HepG2 (cell line): Measurements from ENCODE around the gene GNAI2. TPM values are rescaled to one million over a fixed set of nuclear protein-coding genes. Genes with fewer than 3 reads are reported as not detected.

Experiments
- E2F2 ChIP-seq: sonication (generic); formaldehyde crosslinking; IDR thresholded peaks from 2 replicates; pipeline ENCODE4 v1.4.0; 2020; ENCODE audit warnings: missing genetic modification reagents, borderline replicate concordance
- EEA1 ChIP-seq: sonication (generic); formaldehyde crosslinking; IDR thresholded peaks from 2 replicates; pipeline ENCODE4 v1.5.1; 2020; ENCODE audit warnings: mild to moderate bottlenecking, missing genetic modification reagents, borderline replicate concordance
- FUBP1 ChIP-seq: sonication (generic); formaldehyde crosslinking; IDR thresholded peaks from 2 replicates; pipeline ENCODE4 v1.5.1; 2020; ENCODE audit warnings: missing genetic modification reagents, mild to moderate bottlenecking, borderline replicate concordance
- IKZF5 ChIP-seq: IDR thresholded peaks from 2 replicates; pipeline ENCODE4 v1.6.1; 2018; ENCODE audit warnings: missing genetic modification reagents, mild to moderate bottlenecking, missing compliant biosample characterization
- ISX ChIP-seq: sonication (generic); formaldehyde crosslinking; conservative IDR thresholded peaks from 2 replicates; pipeline ENCODE4 v1.5.0; 2020; ENCODE audit warnings: missing genetic modification reagents
- POLR2G ChIP-seq: fragments of 200-400 bp; formaldehyde crosslinking; IDR thresholded peaks from 2 replicates; pipeline ENCODE4 v1.6.1; 2018; ENCODE audit warnings: mild to moderate bottlenecking, low read depth, low read length, moderate library complexity
- PRDM4 ChIP-seq: sonication (generic); formaldehyde crosslinking; IDR thresholded peaks from 2 replicates; pipeline ENCODE4 v1.9.0; 2021; ENCODE audit warnings: missing genetic modification reagents, borderline replicate concordance
- SATB2 ChIP-seq: sonication (generic); formaldehyde crosslinking; IDR thresholded peaks from 2 replicates; pipeline ENCODE4 v1.5.0; 2020; ENCODE audit warnings: missing genetic modification reagents
- ZBTB4 ChIP-seq: sonication (generic); formaldehyde crosslinking; IDR thresholded peaks from 2 replicates; pipeline ENCODE4 v1.4.0; 2020; ENCODE audit warnings: missing genetic modification reagents, mild to moderate bottlenecking, borderline replicate concordance
- ZMYM4 ChIP-seq: sonication (generic); formaldehyde crosslinking; IDR thresholded peaks from 2 replicates; pipeline ENCODE4 v1.8.1; 2023; ENCODE audit warnings: mild to moderate bottlenecking, missing genetic modification reagents
- ZNF20 ChIP-seq: sonication (generic); formaldehyde crosslinking; IDR thresholded peaks from 2 replicates; pipeline ENCODE4 v1.4.0; 2020; ENCODE audit warnings: mild to moderate bottlenecking, moderate library complexity, missing genetic modification reagents
- ZNF333 ChIP-seq: sonication (generic); formaldehyde crosslinking; IDR thresholded peaks from 2 replicates; pipeline ENCODE4 v1.4.0; 2020; ENCODE audit warnings: mild to moderate bottlenecking, missing genetic modification reagents, borderline replicate concordance
- ZNF350 ChIP-seq: sonication (generic); formaldehyde crosslinking; IDR thresholded peaks from 2 replicates; pipeline ENCODE4 v1.4.0; 2020; ENCODE audit warnings: mild to moderate bottlenecking, low read depth, missing genetic modification reagents, borderline replicate concordance
- ZNF577 ChIP-seq: sonication (generic); formaldehyde crosslinking; IDR thresholded peaks from 2 replicates; pipeline ENCODE4 v1.4.0; 2020; ENCODE audit warnings: mild to moderate bottlenecking, low read depth, missing genetic modification reagents, borderline replicate concordance
- ZNF773 ChIP-seq: sonication (generic); formaldehyde crosslinking; IDR thresholded peaks from 2 replicates; pipeline ENCODE4 v1.4.0; 2020; ENCODE audit warnings: missing genetic modification reagents, borderline replicate concordance
- polyA plus RNA-seq, 8 experiments: library from polyadenylated mRNA; depleted of rRNA in 3 of 8; stranded (reverse) in 7 of 8; unstranded in 1 of 8; fragments of >200 nt; fragmentation: Illumina TruSeq in 4 of 8; extraction: Trizol in 4 of 8; gene quantifications; 2 replicates each; pipeline versions ENCODE4 v1.2.1 to v1.2.3, GENCODE V29; 2011 to 2016; ENCODE audit warnings: low read depth in 4 of 8, missing spikeins in 1 of 8, mixed read lengths in 1 of 8; ENCODE audit not compliant: insufficient read depth in 1 of 8
- total RNA-seq, 5 experiments: library from RNA; depleted of rRNA; stranded (reverse); fragments of >200 nt; fragmentation: Illumina TruSeq; extraction: Trizol; gene quantifications; 2 replicates each; pipeline ENCODE4 v1.2.3, GENCODE V29; 2016; ENCODE audit warnings: low read depth in 1 of 5

The GNAI2 gene
- total and polyA plus RNA-seq, 2 of the 13 experiments (the other 11 are each of a cell fraction or from before 2014, with no cell fraction given): 51.1 to 66.2 TPM

GRCh38 chr3:50235716-50236483 is at the start of gene GNAI2 (continued):
- TF ChIP-seq ZBTB4 (CRISPR knock-in tag) (no peak), POLR2G (peak; percentile 76), ZNF350 (CRISPR knock-in tag) (no peak), IKZF5 (CRISPR knock-in tag) (peak; percentile 34; the same call in 1 of the 2 replicates), ZNF333 (CRISPR knock-in tag) (no peak), ZNF577 (CRISPR knock-in tag) (no peak), ZNF773 (CRISPR knock-in tag) (no peak), ISX (CRISPR knock-in tag) (no peak), E2F2 (no peak), PRDM4 (no peak), SATB2 (CRISPR knock-in tag) (no peak), FUBP1 (CRISPR knock-in tag) (no peak), ZNF20 (CRISPR knock-in tag) (no peak), ZMYM4 (CRISPR knock-in tag) (no peak), EEA1 (CRISPR knock-in tag) (no peak)
